Nephron (organoid): ENCODE data around the gene XKRX.

Source experiments
- H3K27ac Mint-ChIP-seq, 3 experiments: 2 replicates each; pipeline ENCODE4 v1.8.0; 2020; ENCODE audit warnings: mixed read lengths in 3 of 3, mild to moderate bottlenecking in 2 of 3, moderate library complexity in 1 of 3
- H3K27me3 Mint-ChIP-seq: 2 replicates; pipeline ENCODE4 v1.8.0; 2021; ENCODE audit warnings: low read depth, mild to moderate bottlenecking, moderate library complexity, mixed read lengths
- H3K36me3 Mint-ChIP-seq: 2 replicates; pipeline ENCODE4 v1.8.0; 2020; ENCODE audit warnings: low read depth, mixed read lengths
- H3K4me1 Mint-ChIP-seq: 2 replicates; pipeline ENCODE4 v1.8.0; 2020; ENCODE audit warnings: mixed read lengths
- H3K4me3 Mint-ChIP-seq, 3 experiments: 2 replicates each; pipeline ENCODE4 v1.8.0; 2020; ENCODE audit warnings: mild to moderate bottlenecking in 3 of 3, mixed read lengths in 3 of 3, moderate library complexity in 2 of 3
- H3K9me3 Mint-ChIP-seq: 2 replicates; pipeline ENCODE4 v1.8.0; 2020; ENCODE audit warnings: mixed read lengths
- CTCF ChIP-seq, 3 experiments: fragments of 200-600 bp; sonication (generic); IDR thresholded peaks; one replicate each; pipeline ENCODE4 v1.5.0; 2021; ENCODE audit warnings: antibody characterized with exemption in 3 of 3; ENCODE audit not compliant: unreplicated experiment in 3 of 3

Gene XKRX

GRCh38 chrX:100944601-100945000, 15.9 kb upstream of the XKRX start:
- Mint-ChIP-seq H3K4me3 (no peak overlapping the region), H3K9me3 (peaks cover 8% of the 10 kb centered on the region)

GRCh38 chrX:100939333-100939732, 10.6 kb upstream of the XKRX start:
- H3K9me3 Mint-ChIP-seq: peaks cover 7% of the 10 kb centered on the region
- TF ChIP-seq CTCF (IDR thresholded peaks at IDR 0.05; ENCODE audit: unreplicated experiment in 3 of 3): no peak
- no peaks in the 10 kb centered on the region for H3K36me3 Mint-ChIP-seq
- no peak overlapping the region for H3K4me3 Mint-ChIP-seq
- no peaks in the 10 kb centered on the region for H3K27me3 Mint-ChIP-seq
- H3K4me1 Mint-ChIP-seq: no peaks in the 10 kb centered on the region
- no peak overlapping the region for H3K27ac Mint-ChIP-seq

More at GRCh38 chrX:100944601-100945000, 15.9 kb upstream of the XKRX start:
- no peaks in the 10 kb centered on the region for H3K36me3 Mint-ChIP-seq
- no peak for TF ChIP-seq CTCF (IDR thresholded peaks at IDR 0.05; ENCODE audit: unreplicated experiment in 3 of 3)
- no peaks in the 10 kb centered on the region for H3K27me3 Mint-ChIP-seq
- H3K27ac Mint-ChIP-seq: no peak overlapping the region
- no peaks in the 10 kb centered on the region for H3K4me1 Mint-ChIP-seq

GRCh38 chrX:100935767-100936166, 7.0 kb upstream of the XKRX start:
- no peak for TF ChIP-seq CTCF (IDR thresholded peaks at IDR 0.05; ENCODE audit: unreplicated experiment in 3 of 3)

GRCh38 chrX:100931925-100932285, 3.2 kb upstream of the XKRX start:
- Mint-ChIP-seq H3K27ac (no peak overlapping the region), H3K4me3 (peak overlapping the region in 1 of 3 experiments; percentile 19), H3K36me3 (no peaks in the 10 kb centered on the region)

More at GRCh38 chrX:100935767-100936166, 7.0 kb upstream of the XKRX start:
- H3K27me3 Mint-ChIP-seq: no peaks in the 10 kb centered on the region
- no peaks in the 10 kb centered on the region for H3K4me1 Mint-ChIP-seq
- H3K36me3 Mint-ChIP-seq: no peaks in the 10 kb centered on the region
- no peak overlapping the region for H3K27ac Mint-ChIP-seq
- H3K4me3 Mint-ChIP-seq: no peak overlapping the region
- peaks cover 17% of the 10 kb centered on the region for H3K9me3 Mint-ChIP-seq

GRCh38 chrX:100931218-100931924, 2.7 kb upstream of the XKRX start:
- Mint-ChIP-seq H3K27ac (no peak overlapping the region), H3K4me3 (peak overlapping the region in 1 of 3 experiments; percentile 21), H3K9me3 (peaks cover 19% of the 10 kb centered on the region), H3K27me3 (peaks cover 15% of the 10 kb centered on the region), H3K4me1 (no peaks in the 10 kb centered on the region), H3K36me3 (no peaks in the 10 kb centered on the region)
- TF ChIP-seq CTCF (IDR thresholded peaks at IDR 0.05; ENCODE audit: unreplicated experiment in 3 of 3): no peak

More at GRCh38 chrX:100931925-100932285, 3.2 kb upstream of the XKRX start:
- Mint-ChIP-seq H3K27me3 (peaks cover 15% of the 10 kb centered on the region), H3K4me1 (no peaks in the 10 kb centered on the region), H3K9me3 (peaks cover 19% of the 10 kb centered on the region)
- TF ChIP-seq CTCF (IDR thresholded peaks at IDR 0.05; ENCODE audit: unreplicated experiment in 3 of 3): no peak

- no peak for TF ChIP-seq CTCF (IDR thresholded peaks at IDR 0.05; ENCODE audit: unreplicated experiment in 3 of 3)
- Mint-ChIP-seq H3K27me3 (peaks cover 18% of the 10 kb centered on the region), H3K4me3 (no peak overlapping the region), H3K9me3 (peaks cover 11% of the 10 kb centered on the region), H3K27ac (no peak overlapping the region), H3K4me1 (no peaks in the 10 kb centered on the region), H3K36me3 (no peaks in the 10 kb centered on the region)
Observed at GRCh38 chrX:100926453-100926852, 2.3 kb downstream of the XKRX start.
